PFSK-1 (cell line): Measurements from ENCODE around the gene GPR82.

Experiments
- POLR2AphosphoS5 ChIP-seq: IDR thresholded peaks from 2 replicates; pipeline ENCODE4 v1.6.1; 2012; ENCODE audit warnings: low read depth, mild to moderate bottlenecking, control low read depth, low read length, moderate library complexity
- SIN3A ChIP-seq: IDR thresholded peaks from 2 replicates; pipeline ENCODE4 v1.6.1; 2012; ENCODE audit warnings: mild to moderate bottlenecking, low read length, moderate library complexity, borderline replicate concordance; ENCODE audit not compliant: insufficient read depth
- TAF1 ChIP-seq: IDR thresholded peaks from 2 replicates; pipeline ENCODE4 v1.6.1; 2012; ENCODE audit warnings: low read length, control low read depth, borderline replicate concordance; ENCODE audit not compliant: insufficient read depth
- TF ChIP-seq, protein P1 (sequence below), 2 experiments: IDR thresholded peaks; 2 replicates each; pipeline versions ENCODE4 v1.6.1 to v1.8.0; 2011 to 2012; ENCODE audit warnings: low read depth in 2 of 2, low read length in 2 of 2, control low read depth in 1 of 2, inconsistent platforms in 1 of 2, mild to moderate bottlenecking in 1 of 2, moderate library complexity in 1 of 2; ENCODE audit not compliant: insufficient read depth in 1 of 2

GRCh38 chrX:41703574-41704029 is 20.4 kb upstream of the GPR82 start:
- no peak for TF ChIP-seq POLR2AphosphoS5
- TF ChIP-seq SIN3A, result no peak
- TF ChIP-seq TAF1, result no peak
- TF ChIP-seq, protein P1, sequence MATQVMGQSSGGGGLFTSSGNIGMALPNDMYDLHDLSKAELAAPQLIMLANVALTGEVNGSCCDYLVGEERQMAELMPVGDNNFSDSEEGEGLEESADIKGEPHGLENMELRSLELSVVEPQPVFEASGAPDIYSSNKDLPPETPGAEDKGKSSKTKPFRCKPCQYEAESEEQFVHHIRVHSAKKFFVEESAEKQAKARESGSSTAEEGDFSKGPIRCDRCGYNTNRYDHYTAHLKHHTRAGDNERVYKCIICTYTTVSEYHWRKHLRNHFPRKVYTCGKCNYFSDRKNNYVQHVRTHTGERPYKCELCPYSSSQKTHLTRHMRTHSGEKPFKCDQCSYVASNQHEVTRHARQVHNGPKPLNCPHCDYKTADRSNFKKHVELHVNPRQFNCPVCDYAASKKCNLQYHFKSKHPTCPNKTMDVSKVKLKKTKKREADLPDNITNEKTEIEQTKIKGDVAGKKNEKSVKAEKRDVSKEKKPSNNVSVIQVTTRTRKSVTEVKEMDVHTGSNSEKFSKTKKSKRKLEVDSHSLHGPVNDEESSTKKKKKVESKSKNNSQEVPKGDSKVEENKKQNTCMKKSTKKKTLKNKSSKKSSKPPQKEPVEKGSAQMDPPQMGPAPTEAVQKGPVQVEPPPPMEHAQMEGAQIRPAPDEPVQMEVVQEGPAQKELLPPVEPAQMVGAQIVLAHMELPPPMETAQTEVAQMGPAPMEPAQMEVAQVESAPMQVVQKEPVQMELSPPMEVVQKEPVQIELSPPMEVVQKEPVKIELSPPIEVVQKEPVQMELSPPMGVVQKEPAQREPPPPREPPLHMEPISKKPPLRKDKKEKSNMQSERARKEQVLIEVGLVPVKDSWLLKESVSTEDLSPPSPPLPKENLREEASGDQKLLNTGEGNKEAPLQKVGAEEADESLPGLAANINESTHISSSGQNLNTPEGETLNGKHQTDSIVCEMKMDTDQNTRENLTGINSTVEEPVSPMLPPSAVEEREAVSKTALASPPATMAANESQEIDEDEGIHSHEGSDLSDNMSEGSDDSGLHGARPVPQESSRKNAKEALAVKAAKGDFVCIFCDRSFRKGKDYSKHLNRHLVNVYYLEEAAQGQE (IDR thresholded peaks at IDR 0.05; ENCODE audit: insufficient read depth in 1 of 2, low read depth in 2 of 2, low read length in 2 of 2), result no peak
